Loucy (cell line): ENCODE measurements around the gene GBF1.

ENCODE experiments used
- CTCF ChIP-seq: fragments of 200-600 bp; sonication (generic); conservative IDR thresholded peaks from 2 replicates; pipeline ENCODE4 v1.5.1; 2014; ENCODE audit warnings: mild to moderate bottlenecking, antibody characterized with exemption, low read length
- EZH2phosphoT487 ChIP-seq: fragments of 200-600 bp; IDR thresholded peaks from 2 replicates; pipeline ENCODE4 v1.6.1; 2018; ENCODE audit warnings: antibody characterized with exemption, mild to moderate bottlenecking, moderate library complexity, borderline replicate concordance

- no peak for TF ChIP-seq CTCF
- no peak for TF ChIP-seq EZH2phosphoT487
Observed at GRCh38 chr10:102283890-102284289, 38.6 kb downstream of the GBF1 start.
